Neural crest cell (in vitro differentiated cells): ENCODE results near the gene NPEPPS. TPM values are rescaled to one million over a fixed set of nuclear protein-coding genes. Genes with fewer than 3 reads are reported as not detected.
"Not testable (repeated sequence)": the region's sequence is repeated elsewhere in the genome, so short reads cannot be mapped to it uniquely, and the experiment has no call there.

Source experiments
- DNase-seq: peaks from one replicate; pipeline ENCODE4 v3.0.0; 2021; ENCODE audit warnings: low read depth, mixed read lengths, low spot score
- H3K27ac Mint-ChIP-seq: one replicate; pipeline ENCODE4 v1.8.0; 2021; ENCODE audit warnings: mild to moderate bottlenecking, mixed read lengths; ENCODE audit not compliant: unreplicated experiment
- H3K27me3 Mint-ChIP-seq: 2 replicates; pipeline ENCODE4 v1.8.0; 2021; ENCODE audit warnings: low read depth, mild to moderate bottlenecking, mixed read lengths
- H3K36me3 Mint-ChIP-seq: 2 replicates; pipeline ENCODE4 v1.8.0; 2021; ENCODE audit warnings: low read depth, mild to moderate bottlenecking, mixed read lengths
- H3K4me1 Mint-ChIP-seq: 2 replicates; pipeline ENCODE4 v1.8.0; 2021; ENCODE audit warnings: mixed read lengths
- H3K4me3 Mint-ChIP-seq: one replicate; pipeline ENCODE4 v1.8.0; 2021; ENCODE audit warnings: mild to moderate bottlenecking, mixed read lengths
- H3K9me3 Mint-ChIP-seq: 2 replicates; pipeline ENCODE4 v1.8.0; 2021; ENCODE audit warnings: mixed read lengths
- total RNA-seq: library from RNA; stranded (reverse); gene quantifications from 2 replicates; pipeline ENCODE4 v1.2.1, GENCODE V29; 2021
- TF ChIP-seq, protein P1 (sequence below): fragments of 200-600 bp; sonication (generic); conservative IDR thresholded peaks from 2 replicates; pipeline ENCODE4 v1.5.0; 2021; ENCODE audit warnings: antibody characterized with exemption, mild to moderate bottlenecking

The NPEPPS gene
- total RNA-seq, 1 donor from 2014 or later: 136 TPM

DNA sequence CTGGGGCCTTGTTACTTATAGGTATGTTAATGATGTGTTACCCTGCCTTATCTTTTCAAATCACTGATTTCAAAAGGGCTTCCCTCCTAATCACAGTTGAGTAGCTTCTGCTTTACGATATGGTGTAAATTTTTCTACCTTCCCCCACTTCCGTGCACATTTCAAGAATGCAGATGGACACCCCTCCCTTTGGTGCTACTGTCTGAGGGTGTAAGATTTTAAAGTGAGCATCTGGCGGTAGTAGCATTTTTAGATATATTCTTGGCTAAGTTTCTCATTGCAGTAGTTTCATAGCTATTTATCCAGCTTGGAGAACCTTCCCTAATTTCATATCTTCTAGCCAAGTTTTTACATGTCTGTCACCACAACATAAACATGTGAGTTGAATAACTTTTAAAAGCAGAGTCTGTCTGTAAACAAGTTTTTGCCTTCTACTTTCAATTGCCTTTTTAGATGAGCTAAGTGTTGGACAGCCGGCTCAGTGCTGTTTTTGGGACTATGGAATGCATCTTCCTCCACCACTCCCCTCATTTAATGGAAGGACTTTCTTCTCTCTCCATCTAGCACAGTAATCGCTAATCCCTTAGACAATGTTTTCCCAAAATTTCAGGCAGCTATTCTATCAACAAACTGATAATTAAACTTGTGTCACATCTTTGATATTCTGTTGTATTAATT, 55.6 kb downstream of the NPEPPS start:
- not testable (repeated sequence) for H3K27me3 Mint-ChIP-seq, H3K9me3 Mint-ChIP-seq, H3K36me3 Mint-ChIP-seq, H3K4me3 Mint-ChIP-seq, H3K27ac Mint-ChIP-seq, H3K4me1 Mint-ChIP-seq, DNase-seq

DNA sequence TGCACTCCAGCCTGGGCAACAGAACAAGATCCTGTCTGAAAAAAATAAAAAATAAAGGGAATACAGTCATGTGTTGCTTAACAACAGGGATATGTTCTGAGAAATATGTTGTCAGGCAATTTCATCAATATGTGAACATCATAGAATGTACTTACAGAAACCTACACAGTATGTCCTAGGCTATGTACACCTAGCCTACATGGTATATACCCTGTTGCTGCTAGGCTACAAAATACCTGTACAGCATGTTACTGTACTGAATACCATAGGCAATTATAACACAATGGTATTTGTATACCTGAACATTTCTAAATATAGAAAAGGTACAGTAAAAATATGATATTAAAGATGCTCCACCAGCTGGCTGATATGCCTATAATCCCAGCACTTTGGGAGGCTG, 62.6 kb downstream of the NPEPPS start:
- H3K9me3 Mint-ChIP-seq, H3K27ac Mint-ChIP-seq, H3K4me1 Mint-ChIP-seq, DNase-seq, H3K4me3 Mint-ChIP-seq, H3K36me3 Mint-ChIP-seq, H3K27me3 Mint-ChIP-seq: not testable (repeated sequence)

DNA sequence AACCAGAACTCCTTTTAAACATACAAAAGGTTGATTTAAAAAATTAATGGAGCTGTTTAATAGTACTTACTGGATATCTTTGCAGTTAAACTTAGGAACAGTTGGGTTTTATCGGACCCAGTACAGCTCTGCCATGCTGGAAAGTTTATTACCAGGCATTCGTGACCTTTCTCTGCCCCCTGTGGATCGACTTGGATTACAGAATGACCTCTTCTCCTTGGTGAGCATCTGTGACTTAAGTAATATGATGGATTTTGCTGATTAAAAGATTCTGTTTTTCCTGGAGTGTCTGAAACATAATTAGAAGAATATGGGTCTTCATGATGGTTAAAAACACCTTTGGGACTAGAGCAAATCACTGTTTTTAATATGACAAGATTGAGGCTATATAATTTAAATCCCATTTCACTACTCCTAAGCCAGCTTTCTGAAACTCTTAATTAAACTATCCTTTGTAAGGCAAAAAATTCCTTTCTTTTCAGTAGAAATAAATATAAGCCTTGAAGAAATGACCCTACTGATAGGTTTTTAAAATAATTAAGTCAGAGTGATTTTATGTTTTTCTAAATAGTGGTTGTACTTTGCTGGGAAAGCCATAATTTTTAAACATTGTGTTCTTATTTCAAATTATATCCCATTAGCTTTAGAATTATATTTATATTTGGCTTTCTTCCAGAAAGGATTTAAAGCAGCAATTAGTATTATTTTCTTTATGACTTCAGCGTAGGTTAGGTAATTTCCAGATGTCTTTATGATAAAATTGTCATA, 73.1 kb downstream of the NPEPPS start:
- no peaks in the 10 kb centered on the region for H3K4me1 Mint-ChIP-seq
- H3K36me3 Mint-ChIP-seq: peaks cover 14% of the 10 kb centered on the region

DNA sequence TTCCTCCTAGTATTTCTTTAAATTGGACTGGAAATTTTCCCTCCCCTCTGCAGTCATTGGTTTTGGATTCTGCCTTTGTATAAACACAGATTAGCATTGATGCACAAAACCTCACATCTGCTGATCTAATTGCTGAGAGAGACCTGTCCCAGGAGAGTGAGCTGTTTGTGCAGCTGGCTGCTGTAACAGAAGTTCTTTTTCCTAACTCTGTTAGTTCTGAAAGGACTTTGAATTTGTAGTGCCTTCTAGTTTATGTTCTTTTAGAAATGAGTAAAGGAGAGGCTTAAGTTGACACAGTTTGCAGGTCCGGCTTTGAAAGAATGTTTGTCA, 73.7 kb downstream of the NPEPPS start:
- H3K27ac Mint-ChIP-seq: no peak overlapping the region
- H3K27me3 Mint-ChIP-seq: no peaks in the 10 kb centered on the region

More for the DNA sequence above, 73.1 kb downstream of the NPEPPS start:
- Mint-ChIP-seq H3K27me3 (no peaks in the 10 kb centered on the region), H3K4me3 (no peak overlapping the region), H3K9me3 (no peaks in the 10 kb centered on the region), H3K27ac (no peak overlapping the region)
- no peak for DNase-seq
- TF ChIP-seq, protein P1, sequence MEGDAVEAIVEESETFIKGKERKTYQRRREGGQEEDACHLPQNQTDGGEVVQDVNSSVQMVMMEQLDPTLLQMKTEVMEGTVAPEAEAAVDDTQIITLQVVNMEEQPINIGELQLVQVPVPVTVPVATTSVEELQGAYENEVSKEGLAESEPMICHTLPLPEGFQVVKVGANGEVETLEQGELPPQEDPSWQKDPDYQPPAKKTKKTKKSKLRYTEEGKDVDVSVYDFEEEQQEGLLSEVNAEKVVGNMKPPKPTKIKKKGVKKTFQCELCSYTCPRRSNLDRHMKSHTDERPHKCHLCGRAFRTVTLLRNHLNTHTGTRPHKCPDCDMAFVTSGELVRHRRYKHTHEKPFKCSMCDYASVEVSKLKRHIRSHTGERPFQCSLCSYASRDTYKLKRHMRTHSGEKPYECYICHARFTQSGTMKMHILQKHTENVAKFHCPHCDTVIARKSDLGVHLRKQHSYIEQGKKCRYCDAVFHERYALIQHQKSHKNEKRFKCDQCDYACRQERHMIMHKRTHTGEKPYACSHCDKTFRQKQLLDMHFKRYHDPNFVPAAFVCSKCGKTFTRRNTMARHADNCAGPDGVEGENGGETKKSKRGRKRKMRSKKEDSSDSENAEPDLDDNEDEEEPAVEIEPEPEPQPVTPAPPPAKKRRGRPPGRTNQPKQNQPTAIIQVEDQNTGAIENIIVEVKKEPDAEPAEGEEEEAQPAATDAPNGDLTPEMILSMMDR: no peak

DNA sequence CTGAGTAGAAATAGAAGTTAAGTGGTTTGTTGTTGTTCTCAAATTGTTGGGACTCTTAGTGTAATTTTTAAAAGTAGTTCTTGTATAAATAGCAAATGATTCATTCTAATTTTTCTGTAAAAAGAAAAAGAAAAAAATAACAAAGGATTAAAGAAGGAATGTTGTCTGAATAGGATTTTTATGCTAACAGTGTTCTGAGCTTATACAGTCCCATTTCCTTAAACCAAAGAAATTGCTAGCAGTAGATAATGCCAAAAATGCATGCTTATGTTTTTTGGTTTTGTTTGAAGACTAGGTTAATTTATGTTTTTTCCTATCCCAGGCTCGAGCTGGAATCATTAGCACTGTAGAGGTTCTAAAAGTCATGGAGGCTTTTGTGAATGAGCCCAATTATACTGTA, 74.1 kb downstream of the NPEPPS start:
- Mint-ChIP-seq H3K4me1 (no peaks in the 10 kb centered on the region), H3K36me3 (peaks cover 14% of the 10 kb centered on the region), H3K27ac (no peak overlapping the region)

More for the DNA sequence above, 73.7 kb downstream of the NPEPPS start:
- no peak for DNase-seq
- H3K4me3 Mint-ChIP-seq: no peak overlapping the region
- no peaks in the 10 kb centered on the region for H3K4me1 Mint-ChIP-seq
- H3K36me3 Mint-ChIP-seq: peaks cover 14% of the 10 kb centered on the region
- TF ChIP-seq, protein P1: no peak
- H3K9me3 Mint-ChIP-seq: no peaks in the 10 kb centered on the region

DNA sequence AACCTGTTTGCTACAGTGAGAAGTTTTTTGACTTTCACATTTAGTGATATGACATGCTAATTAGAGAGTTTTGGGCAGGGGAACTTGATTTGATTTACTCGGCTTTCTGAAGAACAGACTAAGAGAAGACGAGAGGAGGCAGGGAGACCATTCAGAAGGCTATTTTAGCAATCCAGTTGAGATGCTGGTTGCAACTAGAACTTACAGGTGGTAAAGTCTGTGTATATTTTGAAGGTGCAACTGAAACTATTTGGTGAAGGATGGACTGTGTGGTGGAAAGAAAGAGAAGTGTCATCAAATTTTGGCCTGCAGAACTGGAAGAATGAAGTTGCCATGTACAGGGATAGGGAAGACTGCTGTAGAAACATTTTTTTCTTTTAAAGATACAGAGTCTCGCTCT, 76.6 kb downstream of the NPEPPS start:
- Mint-ChIP-seq H3K4me1 (no peaks in the 10 kb centered on the region), H3K27ac (no peak overlapping the region), H3K36me3 (peaks cover 10% of the 10 kb centered on the region)

More for the DNA sequence above, 74.1 kb downstream of the NPEPPS start:
- no peak overlapping the region for H3K4me3 Mint-ChIP-seq
- H3K9me3 Mint-ChIP-seq: no peaks in the 10 kb centered on the region
- no peaks in the 10 kb centered on the region for H3K27me3 Mint-ChIP-seq
- TF ChIP-seq, protein P1: no peak
- no peak for DNase-seq

More for the DNA sequence above, 76.6 kb downstream of the NPEPPS start:
- Mint-ChIP-seq H3K4me3 (no peak overlapping the region), H3K9me3 (no peaks in the 10 kb centered on the region), H3K27me3 (no peaks in the 10 kb centered on the region)
- TF ChIP-seq, protein P1: no peak
- DNase-seq: no peak
